ENCODE measurements around the gene SLC6A17. TPM values are rescaled to one million over a fixed set of nuclear protein-coding genes. Genes with fewer than 3 reads are reported as not detected.

SLC6A17 gene
- total and polyA plus RNA-seq, 12 donors: 0.06 to 0.45 (median 0.16) TPM; not detected in 4

DNA sequence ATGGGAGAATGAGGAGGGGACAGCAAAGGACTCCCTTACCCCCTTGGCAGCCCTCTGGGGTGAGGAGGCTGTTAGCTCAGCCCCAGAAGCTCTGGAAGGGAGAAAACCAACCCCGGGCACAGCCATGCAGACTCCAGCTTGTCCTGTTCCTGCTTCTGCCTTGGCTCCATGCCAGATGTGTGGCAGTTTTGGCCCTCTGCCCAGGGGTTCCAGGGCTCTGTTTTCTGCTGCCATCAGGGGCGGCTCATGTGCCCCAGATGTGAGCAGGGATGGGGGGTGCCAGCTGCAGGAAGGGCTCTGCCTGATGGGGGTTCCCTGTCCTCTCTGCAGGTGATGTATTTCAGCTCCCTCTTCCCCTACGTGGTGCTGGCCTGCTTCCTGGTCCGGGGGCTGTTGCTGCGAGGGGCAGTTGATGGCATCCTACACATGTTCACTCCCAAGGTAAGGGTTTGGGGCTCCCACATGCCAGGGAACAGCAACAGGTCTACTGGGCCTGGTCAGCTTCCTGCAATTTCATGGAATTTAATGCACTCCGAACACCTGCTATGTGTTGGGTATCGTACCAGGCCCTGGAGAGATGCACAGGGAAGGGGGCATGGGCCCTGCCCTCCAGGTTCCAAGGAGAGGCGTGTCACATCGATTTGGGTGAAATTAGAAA is 26.1 kb downstream of the SLC6A17 start:
- Histone ChIP-seq H3K4me3 (no peak overlapping the region), H3K27ac (no peak overlapping the region), H3K4me1 (peaks cover 0 to 6% (median 0%) of the 10 kb centered on the region in 9 donors), H3K9me3 (peaks cover 0 to 10% (median 0%) of the 10 kb centered on the region in 11 donors), H3K36me3 (no peaks in the 10 kb centered on the region), H3K27me3 (peaks cover 0 to 5% (median 0%) of the 10 kb centered on the region in 7 donors)
- TF ChIP-seq, protein P1, sequence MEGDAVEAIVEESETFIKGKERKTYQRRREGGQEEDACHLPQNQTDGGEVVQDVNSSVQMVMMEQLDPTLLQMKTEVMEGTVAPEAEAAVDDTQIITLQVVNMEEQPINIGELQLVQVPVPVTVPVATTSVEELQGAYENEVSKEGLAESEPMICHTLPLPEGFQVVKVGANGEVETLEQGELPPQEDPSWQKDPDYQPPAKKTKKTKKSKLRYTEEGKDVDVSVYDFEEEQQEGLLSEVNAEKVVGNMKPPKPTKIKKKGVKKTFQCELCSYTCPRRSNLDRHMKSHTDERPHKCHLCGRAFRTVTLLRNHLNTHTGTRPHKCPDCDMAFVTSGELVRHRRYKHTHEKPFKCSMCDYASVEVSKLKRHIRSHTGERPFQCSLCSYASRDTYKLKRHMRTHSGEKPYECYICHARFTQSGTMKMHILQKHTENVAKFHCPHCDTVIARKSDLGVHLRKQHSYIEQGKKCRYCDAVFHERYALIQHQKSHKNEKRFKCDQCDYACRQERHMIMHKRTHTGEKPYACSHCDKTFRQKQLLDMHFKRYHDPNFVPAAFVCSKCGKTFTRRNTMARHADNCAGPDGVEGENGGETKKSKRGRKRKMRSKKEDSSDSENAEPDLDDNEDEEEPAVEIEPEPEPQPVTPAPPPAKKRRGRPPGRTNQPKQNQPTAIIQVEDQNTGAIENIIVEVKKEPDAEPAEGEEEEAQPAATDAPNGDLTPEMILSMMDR (IDR thresholded peaks at IDR 0.05): no peak
- WGBS, 2 donors: 50 to 52% methylated on average over 9 of the region's 9 CpGs
- intact Hi-C loops (cut with DNase I): no loop called here
- peak; percentile 58 to 62 for DNase-seq
- peak in 7 of 8 donors; percentile 46 to 76 (median 68) for ATAC-seq

- no peak for ATAC-seq
- Histone ChIP-seq H3K27ac (no peak overlapping the region), H3K4me1 (peaks cover 0 to 6% (median 0%) of the 10 kb centered on the region in 9 donors), H3K27me3 (peaks cover 0 to 5% (median 0%) of the 10 kb centered on the region in 7 donors), H3K36me3 (no peaks in the 10 kb centered on the region), H3K4me3 (no peak overlapping the region), H3K9me3 (peaks cover 0 to 10% (median 0%) of the 10 kb centered on the region in 11 donors)
- TF ChIP-seq, protein P1 (IDR thresholded peaks at IDR 0.05): no peak
- 60 to 64% methylated on average over 4 of the region's 4 CpGs for WGBS, 2 donors
- intact Hi-C loops (cut with DNase I): no loop called here
- no peak for DNase-seq
These were observed 27.5 kb downstream of the SLC6A17 start for GRCh38 chr1:110177775-110178174.

GRCh38 chr1:110183642-110184167 is 33.4 kb downstream of the SLC6A17 start:
- Histone ChIP-seq H3K4me1 (peaks cover 0 to 40% (median 26%) of the 10 kb centered on the region in 9 donors), H3K36me3 (no peaks in the 10 kb centered on the region), H3K27me3 (no peaks in the 10 kb centered on the region), H3K4me3 (no peak overlapping the region), H3K9me3 (peaks cover 0 to 4% (median 0%) of the 10 kb centered on the region in 11 donors), H3K27ac (no peak overlapping the region)
- ATAC-seq (no peak), DNase-seq (no peak)
- WGBS, 2 donors: 79 to 80% methylated on average over 12 of the region's 12 CpGs
- TF ChIP-seq, protein P1 (IDR thresholded peaks at IDR 0.05): no peak
- intact Hi-C loops (cut with DNase I): loop anchor here in 2 of 10 donors (5.0 to 10.0 kb wide), 2 partner anchors 51 to 129 kb away; no protein-coding TSS in a partner anchor

DNA sequence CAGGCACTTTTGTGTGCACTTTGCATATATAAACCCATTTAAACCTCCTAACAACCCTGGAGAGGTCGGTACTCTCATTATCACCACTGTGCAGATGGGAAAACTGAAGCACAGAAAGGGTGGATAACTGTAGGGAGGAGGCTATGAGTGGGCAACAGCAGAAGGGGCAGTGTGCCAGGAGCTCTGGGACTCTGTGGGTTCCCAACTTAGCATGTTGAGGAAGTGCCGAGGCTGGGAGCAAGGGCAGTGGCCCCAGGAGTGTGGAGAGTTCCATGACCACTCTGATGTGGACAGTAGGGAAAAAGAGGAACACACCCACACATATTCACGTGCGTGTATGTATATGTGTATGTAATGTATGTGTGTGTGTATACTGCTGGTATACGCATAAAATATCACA is 34.2 kb downstream of the SLC6A17 start:
- H3K36me3 ChIP-seq: no peaks in the 10 kb centered on the region
- no peak for ATAC-seq
- no peak overlapping the region for H3K27ac ChIP-seq
- 63 to 75% methylated on average over 5 of the region's 5 CpGs for WGBS, 2 donors
- no peaks in the 10 kb centered on the region for H3K9me3 ChIP-seq
- no peak for DNase-seq
- peaks cover 0 to 47% (median 30%) of the 10 kb centered on the region in 9 donors for H3K4me1 ChIP-seq
- TF ChIP-seq, protein P1 (IDR thresholded peaks at IDR 0.05): no peak
- intact Hi-C loops (cut with DNase I): loop anchor here in 2 of 10 donors (5.0 to 10.0 kb wide), 2 partner anchors 52 to 130 kb away; no protein-coding TSS in a partner anchor
- no peak overlapping the region for H3K4me3 ChIP-seq
- H3K27me3 ChIP-seq: no peaks in the 10 kb centered on the region

Measured in heart right ventricle (tissue), 16 donors.